ENCODE data around the gene MYZAP. TPM values are rescaled to one million over a fixed set of nuclear protein-coding genes. Genes with fewer than 3 reads are reported as not detected.

The MYZAP gene
- total RNA-seq, 1 donor from 2014 or later: 11.9 TPM

DNA sequence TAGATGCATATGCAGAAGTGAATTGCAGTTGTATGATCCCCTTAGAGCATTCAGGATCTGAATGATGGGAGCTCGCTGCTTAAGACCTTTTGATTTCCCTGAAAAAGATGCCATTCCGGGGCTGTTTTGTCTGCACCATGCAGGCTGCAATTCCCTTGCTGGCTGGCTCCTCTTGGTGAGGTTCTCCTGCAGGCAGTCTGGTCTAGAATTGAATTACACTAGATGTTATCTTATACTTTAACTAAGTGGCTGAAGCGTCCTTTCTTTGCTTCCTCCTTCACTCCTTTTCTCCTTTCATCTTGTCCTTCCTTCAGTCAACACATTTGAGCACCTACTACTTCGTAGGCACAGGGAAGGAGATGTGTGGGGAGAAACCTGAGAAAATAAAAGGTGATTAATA lies 18.6 kb upstream of the MYZAP start:
- Mint-ChIP-seq H3K36me3 (ENCODE audit: insufficient read depth) (no peaks in the 10 kb centered on the region), H3K9me3 (ENCODE audit: low read depth) (no peaks in the 10 kb centered on the region), H3K27ac (no peak overlapping the region), H3K27me3 (no peaks in the 10 kb centered on the region), H3K4me3 (ENCODE audit: low read depth) (no peak overlapping the region), H3K4me1 (ENCODE audit: low read depth) (no peaks in the 10 kb centered on the region)
- no peak for DNase-seq (ENCODE audit: low spot score, unreplicated experiment)
- TF ChIP-seq, protein P1, sequence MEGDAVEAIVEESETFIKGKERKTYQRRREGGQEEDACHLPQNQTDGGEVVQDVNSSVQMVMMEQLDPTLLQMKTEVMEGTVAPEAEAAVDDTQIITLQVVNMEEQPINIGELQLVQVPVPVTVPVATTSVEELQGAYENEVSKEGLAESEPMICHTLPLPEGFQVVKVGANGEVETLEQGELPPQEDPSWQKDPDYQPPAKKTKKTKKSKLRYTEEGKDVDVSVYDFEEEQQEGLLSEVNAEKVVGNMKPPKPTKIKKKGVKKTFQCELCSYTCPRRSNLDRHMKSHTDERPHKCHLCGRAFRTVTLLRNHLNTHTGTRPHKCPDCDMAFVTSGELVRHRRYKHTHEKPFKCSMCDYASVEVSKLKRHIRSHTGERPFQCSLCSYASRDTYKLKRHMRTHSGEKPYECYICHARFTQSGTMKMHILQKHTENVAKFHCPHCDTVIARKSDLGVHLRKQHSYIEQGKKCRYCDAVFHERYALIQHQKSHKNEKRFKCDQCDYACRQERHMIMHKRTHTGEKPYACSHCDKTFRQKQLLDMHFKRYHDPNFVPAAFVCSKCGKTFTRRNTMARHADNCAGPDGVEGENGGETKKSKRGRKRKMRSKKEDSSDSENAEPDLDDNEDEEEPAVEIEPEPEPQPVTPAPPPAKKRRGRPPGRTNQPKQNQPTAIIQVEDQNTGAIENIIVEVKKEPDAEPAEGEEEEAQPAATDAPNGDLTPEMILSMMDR (IDR thresholded peaks at IDR 0.05; ENCODE audit: unreplicated experiment): no peak

DNA sequence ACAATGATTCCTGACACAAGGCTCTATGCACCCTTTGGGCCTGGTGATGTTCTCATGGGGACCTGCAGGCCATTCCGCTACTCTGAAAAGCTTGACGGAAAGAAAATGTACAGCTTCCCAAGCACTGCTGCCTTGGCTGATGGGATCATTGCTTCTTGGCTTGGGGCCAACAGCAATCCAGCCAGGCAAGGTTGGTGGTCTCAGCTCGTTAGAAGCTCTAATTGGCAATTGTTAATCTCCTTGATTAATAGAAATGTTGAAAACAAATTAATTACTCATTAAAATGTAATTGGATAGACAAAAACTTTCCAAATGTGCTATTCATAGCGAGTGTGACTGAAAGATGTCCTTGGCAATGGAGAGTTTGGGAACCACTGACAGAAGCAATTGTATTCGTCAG lies 16.3 kb upstream of the MYZAP start:
- H3K36me3 Mint-ChIP-seq (ENCODE audit: insufficient read depth): no peaks in the 10 kb centered on the region
- H3K4me3 Mint-ChIP-seq (ENCODE audit: low read depth): no peak overlapping the region
- no peak overlapping the region for H3K27ac Mint-ChIP-seq
- H3K9me3 Mint-ChIP-seq (ENCODE audit: low read depth): peaks cover 1% of the 10 kb centered on the region
- no peaks in the 10 kb centered on the region for H3K27me3 Mint-ChIP-seq
- DNase-seq (ENCODE audit: low spot score, unreplicated experiment): no peak
- TF ChIP-seq, protein P1 (IDR thresholded peaks at IDR 0.05; ENCODE audit: unreplicated experiment): no peak
- H3K4me1 Mint-ChIP-seq (ENCODE audit: low read depth): peaks cover 11% of the 10 kb centered on the region

DNA sequence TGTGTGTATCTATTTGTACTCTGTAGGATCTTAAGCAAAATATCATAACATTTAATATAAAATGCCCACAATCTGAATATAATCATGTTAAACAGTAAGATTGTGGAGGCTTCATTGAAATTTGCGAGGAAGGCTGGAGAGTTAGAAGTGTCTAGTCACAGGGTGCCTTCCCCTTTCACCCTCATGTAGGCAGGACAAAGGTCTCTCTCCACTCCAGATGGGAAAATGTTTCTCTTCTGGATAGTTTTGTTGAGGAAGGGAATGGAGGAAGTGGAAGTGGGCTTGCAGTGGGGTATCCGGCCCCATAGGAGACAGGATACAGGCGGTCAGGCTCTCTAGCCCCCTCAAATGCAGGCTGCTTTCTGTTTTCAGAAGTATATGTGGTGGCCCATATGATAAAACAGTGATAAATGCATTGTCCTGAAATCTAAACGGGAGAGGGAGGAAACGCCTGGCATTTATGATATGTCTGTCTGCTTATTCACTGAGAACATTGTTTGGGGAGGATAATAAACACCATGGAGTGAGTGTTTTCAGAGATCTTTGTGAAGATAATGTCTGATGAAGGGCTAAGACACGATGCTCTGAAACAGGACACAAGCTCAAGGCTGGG lies 13.3 kb upstream of the MYZAP start:
- H3K4me3 Mint-ChIP-seq (ENCODE audit: low read depth): no peak overlapping the region
- peaks cover 30% of the 10 kb centered on the region for H3K4me1 Mint-ChIP-seq (ENCODE audit: low read depth)
- H3K27me3 Mint-ChIP-seq: no peaks in the 10 kb centered on the region
- TF ChIP-seq, protein P1 (IDR thresholded peaks at IDR 0.05; ENCODE audit: unreplicated experiment): no peak
- H3K9me3 Mint-ChIP-seq (ENCODE audit: low read depth): peaks cover 10% of the 10 kb centered on the region
- H3K27ac Mint-ChIP-seq: no peak overlapping the region
- H3K36me3 Mint-ChIP-seq (ENCODE audit: insufficient read depth): peaks cover 5% of the 10 kb centered on the region
- DNase-seq (ENCODE audit: low spot score, unreplicated experiment): no peak

DNA sequence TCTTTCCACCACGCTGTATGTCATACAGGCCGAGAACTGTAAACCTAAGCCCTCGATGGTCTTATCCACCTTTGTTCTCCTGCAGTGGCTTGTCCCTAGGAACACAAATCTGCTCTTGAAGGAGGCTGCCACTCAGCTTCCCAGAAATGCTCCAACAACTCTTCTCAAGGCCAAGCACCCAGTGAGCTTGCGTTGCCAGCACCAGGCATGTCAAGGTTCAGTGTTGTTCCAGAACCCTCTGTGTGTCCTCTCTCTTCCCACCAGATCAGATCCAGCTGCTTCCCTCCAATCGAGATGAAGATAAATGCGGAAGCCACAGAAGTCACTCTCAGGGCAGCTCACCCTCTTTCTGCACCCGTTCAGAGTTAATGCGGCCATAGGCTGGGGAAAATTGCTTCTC lies 11.3 kb upstream of the MYZAP start:
- Mint-ChIP-seq H3K27ac (peak overlapping the region; percentile 30), H3K9me3 (ENCODE audit: low read depth) (peaks cover 16% of the 10 kb centered on the region)

DNA sequence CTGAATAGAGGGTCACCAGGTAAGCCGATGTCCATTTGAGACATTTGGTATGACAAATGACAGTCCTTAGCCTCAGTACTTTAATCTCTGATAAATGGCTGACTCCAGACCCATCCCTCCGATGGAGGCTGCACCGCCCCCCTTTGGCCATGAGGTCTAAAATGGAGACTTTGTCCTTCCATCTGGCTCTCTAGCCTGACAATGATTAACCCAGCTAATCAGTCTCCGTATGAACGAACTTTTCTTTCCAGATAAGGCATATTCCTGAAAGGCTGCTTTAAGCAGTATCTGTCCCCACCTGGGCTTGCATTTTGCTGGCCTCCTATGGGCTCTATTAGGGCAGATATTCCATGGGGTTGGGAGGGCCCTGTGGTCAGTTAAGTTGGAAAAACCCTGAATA lies 10.8 kb upstream of the MYZAP start:
- peaks cover 9% of the 10 kb centered on the region for H3K36me3 Mint-ChIP-seq (ENCODE audit: insufficient read depth)
- H3K27me3 Mint-ChIP-seq: no peaks in the 10 kb centered on the region
- peak overlapping the region; percentile 30 for H3K27ac Mint-ChIP-seq
- peaks cover 16% of the 10 kb centered on the region for H3K9me3 Mint-ChIP-seq (ENCODE audit: low read depth)
- H3K4me3 Mint-ChIP-seq (ENCODE audit: low read depth): peak overlapping the region; percentile 3
- peaks cover 30% of the 10 kb centered on the region for H3K4me1 Mint-ChIP-seq (ENCODE audit: low read depth)
- TF ChIP-seq, protein P1 (IDR thresholded peaks at IDR 0.05; ENCODE audit: unreplicated experiment): peak; percentile 36
- no peak for DNase-seq (ENCODE audit: low spot score, unreplicated experiment)

More for the DNA sequence above, 11.3 kb upstream of the MYZAP start:
- H3K4me1 Mint-ChIP-seq (ENCODE audit: low read depth): peaks cover 30% of the 10 kb centered on the region
- H3K36me3 Mint-ChIP-seq (ENCODE audit: insufficient read depth): peaks cover 9% of the 10 kb centered on the region
- H3K4me3 Mint-ChIP-seq (ENCODE audit: low read depth): peak overlapping the region; percentile 3
- no peak for DNase-seq (ENCODE audit: low spot score, unreplicated experiment)
- H3K27me3 Mint-ChIP-seq: no peaks in the 10 kb centered on the region
- TF ChIP-seq, protein P1 (IDR thresholded peaks at IDR 0.05; ENCODE audit: unreplicated experiment): no peak
